ENCODE data around the gene CD59.
A peak's percentile ranks its signal among the peaks of the same experiment; 100 is the strongest.
"Not testable (repeated sequence)": the region's sequence is repeated elsewhere in the genome, so short reads cannot be mapped to it uniquely, and the experiment has no call there.

The CD59 gene

DNA sequence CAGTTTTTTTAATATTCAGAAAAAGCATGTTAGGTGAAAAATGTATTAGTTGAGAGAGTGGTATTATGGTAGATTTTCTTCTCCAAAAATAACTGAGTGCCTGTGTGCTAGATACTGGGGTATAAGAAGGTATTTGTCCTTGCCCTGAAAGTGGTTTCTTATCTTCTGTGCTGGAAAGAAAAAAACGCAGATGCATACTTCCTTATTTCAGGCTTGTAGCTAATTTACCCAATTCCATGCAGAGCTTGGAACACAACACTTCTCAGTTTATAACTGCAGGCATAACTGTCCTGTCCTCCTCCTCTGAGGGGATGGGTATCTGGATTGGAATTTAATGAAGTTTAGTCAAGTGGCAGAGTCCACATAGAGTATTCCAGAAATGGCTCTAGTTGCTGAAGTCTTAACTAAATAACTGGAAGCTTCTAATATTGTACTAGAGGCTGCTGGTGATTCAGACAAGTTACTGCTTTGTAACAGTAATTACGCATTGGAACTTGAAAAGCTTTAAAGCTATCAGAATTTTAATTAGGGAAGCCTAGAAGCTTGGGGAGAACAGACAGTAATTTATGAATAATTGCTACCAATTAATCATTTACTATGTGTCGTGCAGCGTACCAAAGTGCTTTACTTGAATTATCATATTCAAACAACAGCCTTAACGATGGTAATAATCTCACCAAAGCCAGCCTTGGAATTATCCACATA lies 22.9 kb downstream of the CD59 start:
- no peak for DNase-seq

DNA sequence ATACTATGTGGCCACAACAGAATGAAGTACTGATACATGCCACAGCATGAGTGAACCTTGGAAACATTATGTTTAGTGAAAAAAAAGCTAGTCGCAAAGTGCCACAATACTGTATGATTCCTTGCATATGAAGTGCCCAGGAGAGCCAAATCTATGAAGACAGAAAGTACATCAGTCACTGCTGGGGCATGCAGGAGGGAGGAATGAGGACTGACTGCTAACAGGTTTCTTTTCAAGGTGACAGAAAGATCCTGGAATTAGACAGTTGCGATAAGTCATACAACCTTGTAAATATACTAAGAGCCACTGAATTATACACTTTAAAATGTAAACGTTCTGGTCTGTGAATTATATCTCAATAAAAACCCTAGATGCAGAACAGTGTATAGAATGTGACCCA lies 23.8 kb downstream of the CD59 start:
- no peak for DNase-seq

DNA sequence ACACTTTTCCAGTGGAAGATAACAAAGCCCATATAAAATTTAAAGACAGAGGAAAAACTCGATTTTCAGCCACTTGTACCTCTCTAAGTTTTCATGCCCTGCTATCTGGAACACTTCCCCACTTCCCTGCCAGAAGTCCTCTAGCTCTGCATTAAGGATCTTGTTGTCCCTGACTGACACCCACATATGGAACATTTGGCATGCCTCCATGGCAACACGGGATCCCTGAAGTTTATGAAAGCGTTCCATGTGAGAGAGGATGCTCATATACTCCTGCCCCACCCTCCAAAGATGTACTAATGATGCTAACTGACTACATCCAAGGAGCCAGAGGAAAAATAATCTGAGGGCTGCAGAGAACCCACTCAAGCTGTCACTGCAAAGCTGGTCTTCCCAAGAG lies 26.8 kb downstream of the CD59 start:
- DNase-seq, result no peak

DNA sequence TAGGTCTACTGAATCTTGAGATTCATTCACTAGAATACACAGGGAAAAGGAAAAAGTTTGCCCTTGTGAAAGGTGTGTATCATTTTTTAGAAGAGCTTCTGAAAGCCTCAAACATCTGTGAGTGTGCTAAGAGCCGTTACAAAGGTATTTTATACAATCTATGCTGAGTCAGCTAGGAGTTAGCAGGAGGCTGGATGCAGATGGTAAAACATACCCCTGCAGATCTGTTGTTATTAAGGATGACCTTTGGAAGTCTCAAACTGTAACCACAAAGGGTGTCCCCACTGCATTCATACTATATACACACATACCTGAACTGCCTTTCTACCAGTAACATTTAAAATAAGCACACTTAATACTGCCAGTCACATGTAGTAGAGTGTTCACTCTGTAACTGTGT lies 27.2 kb downstream of the CD59 start:
- DNase-seq, result no peak

- DNase-seq, result not testable (repeated sequence)
Measured at GRCh38 chr11:33707831-33708230, 28.4 kb downstream of the CD59 start.

DNA sequence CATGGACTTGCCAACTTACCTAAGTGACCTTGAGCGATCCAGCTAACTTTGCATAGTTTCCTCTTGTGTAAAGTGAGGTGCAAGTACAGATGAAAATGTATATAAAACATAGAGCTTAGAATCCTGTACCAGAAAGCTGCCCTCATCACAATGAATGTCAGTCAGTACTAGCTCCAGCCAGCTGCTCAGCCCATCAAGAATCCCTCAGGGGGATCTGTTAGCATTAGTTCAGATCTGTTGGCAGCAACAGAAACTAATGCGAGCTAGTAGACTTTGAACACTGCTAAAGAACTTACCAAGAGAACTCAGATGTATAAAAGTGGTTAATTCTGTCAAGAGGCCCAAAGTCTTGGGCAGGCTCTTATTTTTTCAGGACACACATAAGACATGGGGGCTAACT lies 29.3 kb downstream of the CD59 start:
- DNase-seq, result no peak

DNA sequence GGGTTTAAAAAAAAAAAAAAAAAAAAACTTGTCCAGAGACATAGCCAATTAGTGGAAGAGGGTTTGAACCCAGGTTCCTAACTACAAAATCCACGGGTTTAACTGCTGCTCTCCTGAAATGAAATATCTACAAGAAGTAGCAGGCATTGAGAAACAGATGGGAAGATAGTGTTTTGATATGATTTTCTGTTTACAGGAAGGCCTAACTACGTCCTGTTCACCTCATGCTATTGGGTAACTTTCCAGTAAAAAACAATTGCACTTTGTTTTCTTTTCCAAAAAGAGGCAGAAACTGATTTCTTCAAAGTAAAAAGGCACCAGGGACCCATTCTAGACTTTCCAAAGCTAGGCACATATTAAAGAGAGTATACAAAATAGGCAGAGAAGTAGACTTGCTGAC lies 29.7 kb downstream of the CD59 start:
- DNase-seq, result no peak

DNA sequence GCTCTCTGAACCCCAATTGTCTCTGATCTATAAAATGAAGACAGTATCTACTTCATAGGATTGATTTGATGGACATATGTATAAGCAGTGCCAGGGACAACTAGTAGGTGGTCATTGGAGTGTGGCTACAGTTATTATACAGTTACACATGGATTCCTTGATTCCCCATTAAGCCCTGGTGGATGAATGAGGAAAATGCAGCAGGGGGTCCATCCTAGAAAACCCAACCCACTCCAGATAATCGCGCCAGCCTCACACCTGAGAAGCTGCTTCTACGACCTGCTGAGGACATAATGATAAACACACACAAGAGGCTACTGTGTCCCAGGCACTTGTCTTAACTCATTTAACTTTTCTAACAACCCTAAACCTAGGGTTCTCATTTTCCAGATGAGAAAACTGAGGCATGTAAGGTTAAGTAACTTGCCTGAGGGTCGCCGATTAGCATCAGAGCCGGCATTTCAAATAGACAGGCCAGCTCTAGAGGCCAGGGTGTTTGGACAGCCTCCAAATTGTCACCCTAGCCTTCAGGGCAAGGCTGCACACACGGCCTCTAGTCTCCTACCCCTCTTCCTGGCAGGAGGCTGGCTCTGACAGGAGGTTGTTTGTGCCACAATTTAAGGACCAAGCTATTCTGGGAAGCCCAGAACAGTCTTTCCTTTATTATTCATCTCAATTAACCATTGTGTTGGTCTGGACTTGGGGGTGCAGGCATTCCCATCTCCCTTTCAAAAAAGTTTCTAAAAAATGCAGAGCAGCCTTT lies 31.8 kb downstream of the CD59 start:
- DNase-seq, result no peak

GRCh38 chr11:33703788-33704187 lies 32.4 kb downstream of the CD59 start:
- no peak for DNase-seq

DNA sequence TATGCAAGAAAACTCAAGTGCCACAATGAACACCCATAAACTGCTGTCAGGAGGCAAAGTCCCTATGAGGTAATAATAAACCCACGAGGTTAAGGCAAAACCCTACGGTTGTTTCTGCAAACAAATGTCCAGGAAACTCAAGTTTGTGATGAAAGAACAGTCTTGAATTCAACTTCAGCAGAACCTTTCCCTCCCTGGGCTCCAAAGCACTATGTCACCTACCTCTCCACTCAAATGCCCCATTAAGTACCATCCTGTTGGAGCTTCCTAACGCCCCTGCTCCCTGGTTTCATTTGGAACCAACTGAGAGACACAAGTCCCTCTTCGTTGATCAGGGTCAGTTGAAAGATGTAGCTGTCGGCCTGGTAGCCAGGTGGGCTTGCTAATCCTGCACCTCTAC lies 33.0 kb downstream of the CD59 start:
- DNase-seq, result no peak

DNA sequence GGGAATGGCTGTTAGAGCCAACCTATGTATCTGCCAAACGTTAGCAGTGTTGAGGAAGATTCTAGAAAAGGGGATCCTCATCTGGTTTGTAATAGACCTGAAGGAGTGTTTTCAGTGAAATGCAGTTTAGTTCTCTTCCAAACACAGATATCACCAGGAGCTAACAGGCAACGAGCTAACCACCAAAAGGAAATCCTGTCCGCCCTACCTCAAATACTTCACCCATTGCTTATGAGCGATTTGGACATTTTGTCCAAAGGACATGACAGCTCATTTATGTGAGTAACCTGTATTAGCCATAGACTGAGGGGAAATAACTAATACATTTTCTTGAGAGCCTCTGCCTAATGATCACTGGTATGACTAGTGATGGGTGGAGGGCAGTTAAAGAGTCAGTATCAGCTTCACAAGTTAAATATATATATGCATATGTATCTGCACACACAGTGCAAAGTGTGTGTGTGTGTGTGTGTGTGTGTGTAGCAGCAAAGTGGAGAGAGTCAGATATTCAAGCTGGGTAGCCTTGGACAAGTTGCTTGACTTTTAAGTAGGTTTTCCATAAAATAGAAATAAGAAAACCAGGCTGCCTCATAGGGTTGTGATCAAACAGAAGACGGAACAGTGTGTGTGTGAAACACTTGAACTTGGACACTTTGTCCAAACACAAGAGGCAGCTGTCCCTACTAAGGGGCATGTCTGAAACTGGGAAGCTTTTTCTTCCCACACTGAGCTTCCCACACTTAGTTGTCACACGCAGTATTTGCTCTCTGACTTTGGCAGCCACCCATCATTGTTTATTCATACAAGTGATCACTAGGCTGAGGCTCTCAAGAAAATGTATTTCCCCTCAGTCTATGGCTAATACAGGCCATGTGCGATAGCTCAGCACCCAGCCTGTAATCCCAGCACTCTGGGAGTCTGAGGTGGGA lies 34.7 kb downstream of the CD59 start:
- no peak for DNase-seq

GRCh38 chr11:33700502-33701271 lies 35.5 kb downstream of the CD59 start, which contains the start of gene C11orf91:
TSS of gene C11orf91 (minus strand) at chr11:33700826. CDS start at chr11:33700740, 86 bp downstream.
- peak; percentile 89 to 97 (median 91) for DNase-seq

DNA sequence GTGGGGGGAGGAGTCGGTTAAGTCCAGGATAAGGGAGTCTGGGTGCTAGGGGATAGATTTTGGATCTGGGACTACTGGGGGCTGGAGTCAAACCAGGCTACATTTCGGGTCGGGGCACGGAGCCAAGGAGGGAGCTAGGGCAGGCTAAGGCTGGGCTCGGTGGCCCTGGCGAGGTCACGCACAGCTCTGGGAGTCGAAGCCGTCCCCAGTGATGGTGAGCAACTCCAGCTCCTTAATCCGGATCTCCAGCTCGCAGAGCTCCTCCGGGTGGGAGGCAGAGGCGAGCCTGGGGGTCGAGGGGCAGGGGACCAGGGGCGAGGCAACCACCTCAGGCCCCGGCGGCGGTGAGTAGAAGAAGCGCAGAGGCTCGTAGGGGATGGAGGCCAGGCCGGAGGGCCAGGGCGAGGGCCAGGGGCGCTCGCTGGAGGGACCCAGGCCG lies 36.1 kb downstream of the CD59 start:
- peak in 1 of 6 experiments; percentile 30 for DNase-seq

GRCh38 chr11:33699515-33700062 lies 36.6 kb downstream of the CD59 start:
- DNase-seq, result peak in 1 of 6 experiments; percentile 20

DNA sequence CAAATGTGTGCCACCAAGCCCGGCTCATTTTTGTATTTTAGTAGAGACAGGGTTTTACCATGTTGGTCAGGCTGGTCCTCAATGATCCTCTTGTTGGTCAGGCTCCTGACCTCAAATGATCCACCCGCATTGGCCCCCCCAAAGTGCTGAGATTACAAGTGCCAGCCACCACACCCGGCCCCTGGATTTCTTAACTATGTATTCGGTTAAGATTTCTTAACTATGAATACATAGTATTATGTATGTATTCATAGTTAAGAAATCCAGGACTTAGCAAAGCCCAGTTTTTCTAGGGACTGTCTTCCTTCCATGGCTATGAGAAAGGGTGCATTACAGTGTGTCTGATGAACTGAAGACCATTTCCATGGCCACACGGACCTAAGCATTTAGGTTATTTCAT lies 37.3 kb downstream of the CD59 start:
- DNase-seq, result no peak

DNA sequence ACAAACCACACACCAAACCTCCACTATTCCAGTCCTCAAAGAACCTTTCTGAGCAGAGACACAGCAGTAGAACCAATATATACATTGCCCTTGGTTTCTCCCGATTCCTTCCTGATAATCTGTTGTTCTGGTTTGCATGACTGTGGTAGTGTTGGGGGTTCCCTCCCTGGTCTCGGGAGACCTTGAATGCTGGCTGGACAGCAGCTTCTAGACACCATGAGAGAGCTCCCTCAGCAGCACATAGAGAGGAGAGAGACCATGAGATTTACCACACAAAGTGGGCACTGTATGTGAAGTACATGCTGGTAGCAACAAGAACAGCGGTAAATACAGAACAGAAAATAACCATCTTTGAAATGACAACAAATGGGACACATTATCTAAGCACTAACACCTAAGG lies 38.2 kb downstream of the CD59 start:
- no peak for DNase-seq

- DNase-seq, result no peak
Measured at GRCh38 chr11:33696931-33697638, 39.1 kb downstream of the CD59 start.

DNA sequence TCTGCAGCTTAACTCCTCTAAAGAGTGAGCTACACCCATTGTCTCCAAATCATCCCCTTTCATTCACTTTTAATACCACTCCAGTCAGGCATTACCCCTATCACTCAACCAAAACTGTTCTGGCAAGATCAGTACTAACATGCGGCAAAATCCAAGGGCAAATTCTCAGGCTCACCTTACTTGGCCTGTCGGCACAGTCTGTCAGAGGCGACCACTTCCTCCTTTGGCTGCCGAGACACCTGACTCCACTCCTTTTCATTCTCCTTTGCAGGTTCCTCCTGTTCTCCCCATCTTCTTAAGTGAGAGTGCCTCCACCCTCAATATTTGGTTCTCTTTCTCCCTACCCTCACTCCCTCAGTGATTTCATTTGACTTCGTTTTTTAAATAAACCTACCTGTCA lies 39.8 kb downstream of the CD59 start:
- DNase-seq, result peak in 1 of 6 experiments; percentile 5

- DNase-seq, result no peak
Measured at GRCh38 chr11:33695051-33695566, 41.1 kb downstream of the CD59 start.

- DNase-seq, result no peak
Measured at GRCh38 chr11:33694346-33695050, 41.7 kb downstream of the CD59 start.

DNA sequence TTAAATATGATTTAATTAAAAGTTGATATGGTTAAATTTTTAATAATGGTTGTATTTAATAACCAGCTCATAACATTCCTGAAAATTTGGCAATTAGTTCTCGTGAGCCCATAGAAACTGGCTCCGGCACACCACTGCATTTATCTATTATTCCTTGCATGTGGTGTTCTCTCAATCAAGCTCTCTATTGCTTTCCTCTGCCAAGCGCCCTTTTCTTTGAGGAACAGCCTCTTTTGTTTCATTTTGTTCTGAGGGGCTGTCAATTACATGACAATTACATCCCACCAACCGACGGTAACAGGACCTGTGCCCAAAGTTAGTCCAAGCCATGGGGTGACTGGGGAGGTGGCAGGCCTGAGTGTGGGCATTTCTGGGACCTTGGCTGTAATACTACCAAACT lies 43.7 kb downstream of the CD59 start:
- no peak for DNase-seq

Data from stimulated activated naive CD4-positive, alpha-beta T cell (primary cell).